Adrenal gland (tissue), 19 donors: ENCODE data around the gene GOLGA8S. TPM values are rescaled to one million over a fixed set of nuclear protein-coding genes. Genes with fewer than 3 reads are reported as not detected.
"Not testable (repeated sequence)": the region's sequence is repeated elsewhere in the genome, so short reads cannot be mapped to it uniquely, and the experiment has no call there.

Source experiments
- DNase-seq, 7 donors: peaks; one replicate each; pipeline ENCODE4 v3.0.0-alpha.2; 2019 to 2020
- H3K27ac ChIP-seq, 5 donors: fragments of 200-600 bp; sonication (generic) in 4 of 5; 1 replicate in 3 of 5; 2 replicates in 2 of 5; pipeline versions ENCODE4 v1.5.1 to v1.8.0; 2016 to 2020; ENCODE audit warnings: mild to moderate bottlenecking in 1 of 5
- H3K27me3 ChIP-seq: fragments of 200-600 bp; 2 replicates; pipeline ENCODE4 v1.8.0; 2021
- H3K36me3 ChIP-seq, 2 donors: fragments of 200-600 bp; replicated peaks in 1 of 2; 1 replicate in 1 of 2; 2 replicates in 1 of 2; pipeline versions ENCODE4 v1.5.1 to v1.8.0; 2018 to 2022
- H3K4me1 ChIP-seq, 2 donors: fragments of 200-600 bp; replicated peaks in 1 of 2; 1 replicate in 1 of 2; 2 replicates in 1 of 2; pipeline versions ENCODE4 v1.5.1 to v1.8.0; 2018 to 2021
- H3K4me3 ChIP-seq, 4 donors: fragments of 200-600 bp; sonication (generic) in 3 of 4; one replicate each; pipeline ENCODE4 v1.5.1; 2016 to 2018
- H3K9me3 ChIP-seq, 3 donors: fragments of 200-600 bp; sonication (generic) in 1 of 3; replicated peaks in 1 of 3; 1 replicate in 2 of 3; 2 replicates in 1 of 3; pipeline versions ENCODE4 v1.5.1 to v1.8.0; 2016 to 2021
- WGBS, 4 donors: extraction: QIAGEN DNeasy Blood & Tissue Kit in 2 of 4; methylation state at CpG; one replicate each; pipeline versions ENCODE4 v1.1.5 to v1.1.7; 2013 to 2017; 5-methylcytosine and 5-hydroxymethylcytosine counted together
- intact Hi-C, 2 donors: fragments of 100-400 bp; cut with DNase I; formaldehyde crosslinking; loops; one replicate each; pipeline versions ENCODE4 v1.14.1 to v1.15.0; 2022 to 2023
- long read RNA-seq, 10 donors: library from polyadenylated mRNA in 3 of 10; unstranded in 2 of 10; stranded (forward) in 1 of 10; transcript quantifications; one replicate each; pipeline ENCODE4 v2.0.0 and lab custom pipeline, GENCODE V29; 2021 to 2026
- polyA plus RNA-seq, 3 donors: library from polyadenylated mRNA; stranded (reverse); fragments of 200-250 nt in 2 of 3; fragments of 350-450 nt in 1 of 3; fragmentation: Illumina TruSeq in 1 of 3; extraction: RNeasy Lipid Tissue Mini Kit (QIAGEN cat#74804) in 1 of 3; gene quantifications; one replicate each; pipeline ENCODE4 v1.2.3, GENCODE V29; 2013 to 2014
- total RNA-seq, 9 donors: library from RNA; depleted of rRNA in 4 of 9; stranded (reverse); fragments of >200 nt in 4 of 9; fragments of 120-200 nt in 1 of 9; fragmentation: NEBNext Ultra II Directional in 1 of 9; extraction: Animal tissue kit (Norgen Biotek cat#: 25700) in 1 of 9; gene quantifications; one replicate each; pipeline versions ENCODE4 v1.1.0 to v1.2.4, GENCODE V29; 2013 to 2023
- TF ChIP-seq, protein P1 (sequence below), 6 experiments: fragments of 450-650 bp in 4 of 6; fragments of 200-600 bp in 2 of 6; sonication (generic) in 1 of 6; IDR thresholded peaks; 1 replicate in 5 of 6; 2 replicates in 1 of 6; pipeline versions ENCODE4 v1.5.1 to v1.8.0; 2016 to 2021; ENCODE audit warnings: antibody characterized with exemption in 6 of 6, mild to moderate bottlenecking in 2 of 6, moderate library complexity in 1 of 6
- donor health status: healthy with polysubstance abuse.
- donor health status: Bipolar disorder and iron deficiency.
- donor health status: DM: yes; HTN: yes; CAD: no.
- donor health status: DM: no; HTN: no; CAD: no.
- donor health status: DM: no; HTN: no; CAD: no.
- donor health status: DM: yes; HTN: yes; CAD: no.

Gene GOLGA8S, protein sequence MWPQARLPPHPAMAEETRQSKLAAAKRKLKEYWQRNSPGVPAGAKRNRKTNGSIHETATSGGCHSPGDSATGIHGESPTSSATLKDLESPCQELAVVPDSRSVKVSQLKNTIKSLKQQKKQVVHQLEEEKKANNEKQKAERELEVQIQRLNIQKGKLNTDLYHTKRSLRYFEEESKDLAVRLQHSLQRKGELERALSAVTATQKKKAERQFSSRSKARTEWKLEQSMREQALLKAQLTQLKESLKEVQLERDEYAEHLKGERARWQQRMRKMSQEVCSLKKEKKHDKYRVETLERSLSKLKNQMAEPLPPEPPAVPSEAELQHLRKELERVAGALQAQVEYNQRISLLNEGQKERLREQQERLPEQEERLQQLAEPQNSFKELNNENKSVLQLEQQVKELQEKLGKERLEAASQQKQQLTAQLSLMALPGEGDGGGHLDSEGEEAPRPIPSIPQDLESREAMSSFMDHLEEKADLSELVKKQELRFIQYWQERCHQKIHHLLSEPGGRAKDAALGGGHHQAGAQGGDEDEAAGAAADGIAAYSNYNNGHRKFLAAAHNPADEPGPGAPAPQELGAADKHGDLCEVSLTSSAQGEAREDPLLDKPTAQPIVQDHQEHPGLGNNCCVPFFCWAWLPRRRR
- total RNA-seq (under 1 TPM; 0.11 to 0.36 (median 0.20) TPM), polyA plus RNA-seq (under 1 TPM; 0.05 to 0.10 (median 0.08) TPM)
- long read RNA-seq, donor 1 = 0 reads
- long read RNA-seq, donor 2 = 0 reads
- long read RNA-seq, donor 3 = 0 reads
- long read RNA-seq, donor 4 = 0 reads
- long read RNA-seq, donor 5 = 0 reads
- long read RNA-seq, donor 6 = 0 reads
- long read RNA-seq, donor 7 = 0 reads
- long read RNA-seq, donor 8 = 0 reads
- long read RNA-seq, donor 9 = 0 reads
- long read RNA-seq, donor 10 = 0 reads

DNA sequence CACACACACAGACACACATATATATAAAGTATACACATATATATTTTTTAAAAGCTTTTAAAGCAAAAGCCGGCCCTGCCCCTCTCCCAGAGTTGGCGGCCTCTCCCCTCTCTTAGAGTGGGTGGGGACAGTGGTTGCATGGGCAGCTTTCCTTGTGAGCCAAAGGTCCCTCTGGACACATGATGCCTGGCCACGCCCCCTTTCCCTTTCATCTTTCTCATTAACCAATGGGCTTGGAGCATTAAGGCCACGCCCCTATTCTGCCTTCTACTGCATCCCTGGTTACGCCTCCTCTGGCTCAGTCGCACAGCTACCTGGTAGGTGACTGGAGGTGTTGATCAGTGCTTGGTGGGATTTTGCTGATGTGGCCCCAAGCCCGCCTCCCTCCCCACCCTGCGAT, at the start of gene GOLGA8S:
Gene GOLGA8S, plus strand, starts transcription at position 301 of the 400 bp plus-strand sequence. Its CDS starts 62 bp downstream, at position 363.
- DNase-seq, H3K4me1 ChIP-seq, intact Hi-C loops, H3K9me3 ChIP-seq, H3K36me3 ChIP-seq, H3K27me3 ChIP-seq, H3K27ac ChIP-seq, H3K4me3 ChIP-seq: not testable (repeated sequence)
- WGBS, 4 donors = no CpG with 5 or more reads among the region's 8 CpGs

DNA sequence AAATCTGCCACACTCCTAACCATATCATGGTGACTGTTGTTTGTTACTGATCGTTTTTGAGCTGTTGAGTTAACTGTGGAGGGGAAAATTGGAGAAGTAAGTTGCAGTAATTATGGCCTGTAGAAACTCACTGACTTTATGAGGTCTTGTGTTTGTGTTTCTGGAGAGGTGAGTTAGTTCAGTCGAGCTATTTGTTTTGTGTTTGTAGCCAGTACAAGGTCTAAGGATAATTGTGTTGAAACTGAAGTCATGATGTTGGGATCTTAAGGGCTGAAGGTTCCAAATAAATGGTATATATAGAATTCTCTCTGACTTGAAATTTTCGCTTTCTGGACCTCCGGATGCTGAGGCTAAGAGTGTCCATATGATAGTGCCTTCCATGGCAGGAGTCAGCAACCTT, 49.7 kb upstream of the GOLGA8S start:
- peak overlapping the region in 1 of 4 donors; percentile 63 for H3K4me3 ChIP-seq
- intact Hi-C loops = not testable (repeated sequence)
- WGBS, 4 donors = 49 to 61% (median 52%) methylated on average over 4 of the region's 4 CpGs

DNA sequence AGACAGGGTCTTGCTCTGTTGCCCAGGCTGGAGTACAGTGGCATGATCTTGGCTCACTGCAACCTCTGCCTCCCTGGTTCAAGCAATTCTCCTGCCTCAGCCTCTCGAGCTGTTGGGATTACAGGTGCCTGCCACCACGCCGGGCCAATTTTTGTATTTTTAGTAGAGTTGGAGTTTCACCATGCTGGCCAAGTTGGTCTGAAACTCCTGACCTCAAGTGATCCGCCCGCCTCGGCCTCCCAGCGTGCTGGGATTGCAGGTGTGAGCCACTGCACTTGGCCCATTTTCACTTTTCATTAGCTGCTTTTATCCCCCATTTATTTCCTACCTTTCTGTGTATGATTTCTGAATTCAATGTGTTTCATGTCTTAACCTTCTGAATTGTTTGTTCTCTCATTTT, 48.6 kb upstream of the GOLGA8S start:
- H3K27ac ChIP-seq, H3K9me3 ChIP-seq, H3K4me3 ChIP-seq, H3K27me3 ChIP-seq, intact Hi-C loops, DNase-seq: not testable (repeated sequence)
- WGBS, 4 donors = 90 to 99% (median 96%) methylated on average over 7 of the region's 7 CpGs
- peaks cover 0 to 18% of the 10 kb centered on the region in 2 donors for H3K4me1 ChIP-seq
- H3K36me3 ChIP-seq = peaks cover 0 to 13% of the 10 kb centered on the region in 2 donors

More for the DNA sequence above, 49.7 kb upstream of the GOLGA8S start:
- not testable (repeated sequence) for H3K27me3 ChIP-seq, H3K27ac ChIP-seq, DNase-seq, H3K36me3 ChIP-seq, H3K9me3 ChIP-seq
- peaks cover 0 to 18% of the 10 kb centered on the region in 2 donors for H3K4me1 ChIP-seq

DNA sequence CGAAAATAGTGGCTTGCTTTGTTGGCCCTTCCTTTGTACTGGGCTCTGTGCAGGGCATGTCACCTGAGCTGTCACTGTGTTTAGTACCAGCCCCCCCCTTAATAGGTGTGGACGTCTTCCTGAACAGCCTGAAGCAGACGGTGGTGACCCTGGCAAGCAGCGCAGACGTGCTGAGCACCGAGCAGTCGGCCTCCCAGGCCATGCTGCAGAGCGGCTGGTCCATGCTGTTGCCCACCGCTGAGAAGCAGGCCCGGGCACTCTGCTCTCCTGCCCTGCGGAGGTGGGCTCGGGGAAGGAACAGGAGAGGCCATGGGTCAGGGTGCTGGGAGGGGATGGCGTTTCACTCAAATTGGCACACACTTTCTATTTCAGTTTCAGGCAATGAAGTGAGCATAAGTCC, 43.3 kb upstream of the GOLGA8S start:
- H3K36me3 ChIP-seq = peaks cover 0 to 21% of the 10 kb centered on the region in 2 donors
- H3K9me3 ChIP-seq, DNase-seq, H3K4me3 ChIP-seq, H3K27me3 ChIP-seq, H3K4me1 ChIP-seq, H3K27ac ChIP-seq, intact Hi-C loops: not testable (repeated sequence)
- WGBS, 4 donors = 88 to 95% (median 88%) methylated on average over 2 to 13 of the region's 13 CpGs

DNA sequence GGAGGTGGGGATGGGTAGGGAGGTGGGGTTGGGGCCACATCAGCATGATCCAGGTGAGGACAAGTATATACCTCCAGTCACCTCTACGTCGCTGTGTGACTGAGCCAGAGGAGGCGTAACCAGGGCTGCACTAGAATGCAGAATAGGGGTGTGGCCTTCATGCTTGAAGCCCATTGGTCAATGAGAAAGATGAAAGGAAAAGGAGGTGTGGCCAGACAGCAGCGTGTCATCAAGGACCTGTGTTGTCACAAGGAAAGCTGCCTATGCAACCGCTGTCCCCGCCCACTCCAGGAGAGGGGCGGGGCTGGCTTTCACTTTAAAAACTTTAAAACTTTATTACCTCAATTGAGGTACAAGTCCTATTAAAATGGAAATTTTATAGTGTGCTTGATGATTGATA, 20.5 kb upstream of the GOLGA8S start, which contains the start of gene GOLGA6L26:
Gene GOLGA6L26, minus strand, starts transcription at position 101 of the 400 bp plus-strand sequence. Its CDS starts 61 bp downstream, at position 40.
- no CpG with 5 or more reads among the region's 7 CpGs for WGBS, 4 donors
- H3K9me3 ChIP-seq, H3K4me1 ChIP-seq, H3K27ac ChIP-seq, H3K36me3 ChIP-seq, H3K4me3 ChIP-seq, DNase-seq, H3K27me3 ChIP-seq, intact Hi-C loops: not testable (repeated sequence)

DNA sequence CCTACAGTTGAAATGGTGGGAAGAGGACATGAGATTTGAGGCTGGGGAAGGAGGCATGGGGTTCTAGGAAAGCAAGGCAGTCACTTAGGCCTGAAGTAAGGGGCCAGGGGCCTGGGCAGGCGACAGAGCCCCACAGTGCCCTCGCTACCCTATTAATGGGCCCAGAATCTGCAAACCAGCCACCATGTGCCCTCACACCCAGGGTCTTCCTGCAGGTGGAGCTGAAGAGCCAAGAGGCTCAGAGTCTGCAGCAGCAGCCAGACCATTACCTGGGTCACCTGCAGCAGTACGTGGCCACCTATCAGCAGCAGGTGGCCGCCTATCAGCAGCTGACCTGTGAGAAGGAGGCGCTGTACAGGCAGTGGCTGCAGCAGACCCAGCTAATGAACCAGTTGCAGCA, 8.1 kb downstream of the GOLGA8S start:
- 83% methylated on average over 2 of the region's 5 CpGs; no CpG with 5 or more reads in 3 of the 4 donors for WGBS, 4 donors
- H3K4me3 ChIP-seq, H3K9me3 ChIP-seq, H3K27me3 ChIP-seq, H3K36me3 ChIP-seq, intact Hi-C loops, H3K27ac ChIP-seq, H3K4me1 ChIP-seq: not testable (repeated sequence)
- peak in 1 of 7 donors; percentile 8 for DNase-seq

DNA sequence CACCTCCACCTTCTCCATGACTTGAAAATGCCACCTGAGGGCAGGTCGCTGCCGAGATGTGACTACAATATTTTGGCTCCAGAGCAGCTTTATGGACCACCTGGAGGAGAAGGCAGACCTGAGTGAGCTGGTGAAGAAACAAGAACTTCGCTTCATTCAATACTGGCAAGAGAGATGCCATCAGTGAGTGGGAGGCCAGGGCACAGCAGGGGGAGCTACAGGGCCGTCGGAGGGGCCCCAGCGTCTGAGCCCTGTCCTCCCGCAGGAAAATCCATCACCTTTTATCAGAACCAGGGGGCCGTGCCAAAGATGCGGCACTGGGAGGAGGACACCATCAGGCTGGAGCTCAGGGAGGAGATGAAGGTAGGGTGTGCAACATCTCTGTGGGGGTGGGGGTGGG, 9.7 kb downstream of the GOLGA8S start:
- H3K4me1 ChIP-seq, intact Hi-C loops, H3K27ac ChIP-seq, H3K27me3 ChIP-seq, H3K36me3 ChIP-seq, H3K4me3 ChIP-seq, H3K9me3 ChIP-seq: not testable (repeated sequence)
- 49 to 61% (median 56%) methylated on average over 2 to 6 of the region's 9 CpGs; no CpG with 5 or more reads in 1 of the 4 donors for WGBS, 4 donors
- TF ChIP-seq, protein P1, sequence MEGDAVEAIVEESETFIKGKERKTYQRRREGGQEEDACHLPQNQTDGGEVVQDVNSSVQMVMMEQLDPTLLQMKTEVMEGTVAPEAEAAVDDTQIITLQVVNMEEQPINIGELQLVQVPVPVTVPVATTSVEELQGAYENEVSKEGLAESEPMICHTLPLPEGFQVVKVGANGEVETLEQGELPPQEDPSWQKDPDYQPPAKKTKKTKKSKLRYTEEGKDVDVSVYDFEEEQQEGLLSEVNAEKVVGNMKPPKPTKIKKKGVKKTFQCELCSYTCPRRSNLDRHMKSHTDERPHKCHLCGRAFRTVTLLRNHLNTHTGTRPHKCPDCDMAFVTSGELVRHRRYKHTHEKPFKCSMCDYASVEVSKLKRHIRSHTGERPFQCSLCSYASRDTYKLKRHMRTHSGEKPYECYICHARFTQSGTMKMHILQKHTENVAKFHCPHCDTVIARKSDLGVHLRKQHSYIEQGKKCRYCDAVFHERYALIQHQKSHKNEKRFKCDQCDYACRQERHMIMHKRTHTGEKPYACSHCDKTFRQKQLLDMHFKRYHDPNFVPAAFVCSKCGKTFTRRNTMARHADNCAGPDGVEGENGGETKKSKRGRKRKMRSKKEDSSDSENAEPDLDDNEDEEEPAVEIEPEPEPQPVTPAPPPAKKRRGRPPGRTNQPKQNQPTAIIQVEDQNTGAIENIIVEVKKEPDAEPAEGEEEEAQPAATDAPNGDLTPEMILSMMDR (IDR thresholded peaks at IDR 0.05) = peak; percentile 16 to 72 (median 52)
- DNase-seq = peak in 5 of 7 donors; percentile 20 to 61 (median 50)
